ENCODE measurements around the gene FHOD3.

Gene FHOD3

GRCh38 chr18:36308711-36309435 lies 11.4 kb downstream of the FHOD3 start:
- CTCF ChIA-PET = interaction anchor here (0.6 to 1.4 kb wide), 4 partner anchors 12 to 102 kb away, joined by 3 to 5 read pairs (median 4); partner anchors contain the start of gene FHOD3
- no peak overlapping the region for H3K27ac ChIP-seq (ENCODE audit: extremely low read depth, low read depth, low read length)
- no peaks in the 10 kb centered on the region for H3K4me1 ChIP-seq (ENCODE audit: control insufficient read depth, insufficient read depth, low read length)
- POLR2A ChIA-PET = interaction anchor here (1.7 kb wide), 1 partner anchor 11 kb away, joined by 11 read pairs; the partner anchor contains the start of gene FHOD3
- TF ChIP-seq HOXC10 (CRISPR knock-in tag; IDR thresholded peaks at IDR 0.05) = no peak
- TF ChIP-seq ZNF449 (tag by site-specific recombination; IDR thresholded peaks at IDR 0.05) = no peak
- TF ChIP-seq ZNF580 (tag by site-specific recombination; IDR thresholded peaks at IDR 0.05) = no peak
- TF ChIP-seq, protein P1, sequence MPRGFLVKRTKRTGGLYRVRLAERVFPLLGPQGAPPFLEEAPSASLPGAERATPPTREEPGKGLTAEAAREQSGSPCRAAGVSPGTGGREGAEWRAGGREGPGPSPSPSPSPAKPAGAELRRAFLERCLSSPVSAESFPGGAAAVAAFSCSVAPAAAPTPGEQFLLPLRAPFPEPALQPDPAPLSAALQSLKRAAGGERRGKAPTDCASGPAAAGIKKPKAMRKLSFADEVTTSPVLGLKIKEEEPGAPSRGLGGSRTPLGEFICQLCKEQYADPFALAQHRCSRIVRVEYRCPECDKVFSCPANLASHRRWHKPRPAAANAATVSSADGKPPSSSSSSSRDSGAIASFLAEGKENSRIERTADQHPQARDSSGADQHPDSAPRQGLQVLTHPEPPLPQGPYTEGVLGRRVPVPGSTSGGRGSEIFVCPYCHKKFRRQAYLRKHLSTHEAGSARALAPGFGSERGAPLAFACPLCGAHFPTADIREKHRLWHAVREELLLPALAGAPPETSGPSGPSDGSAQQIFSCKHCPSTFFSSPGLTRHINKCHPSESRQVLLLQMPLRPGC (tag by site-specific recombination; IDR thresholded peaks at IDR 0.05) = no peak
- no peak for TF ChIP-seq ZNF146 (tag by site-specific recombination; IDR thresholded peaks at IDR 0.05)
- TF ChIP-seq, protein P2, sequence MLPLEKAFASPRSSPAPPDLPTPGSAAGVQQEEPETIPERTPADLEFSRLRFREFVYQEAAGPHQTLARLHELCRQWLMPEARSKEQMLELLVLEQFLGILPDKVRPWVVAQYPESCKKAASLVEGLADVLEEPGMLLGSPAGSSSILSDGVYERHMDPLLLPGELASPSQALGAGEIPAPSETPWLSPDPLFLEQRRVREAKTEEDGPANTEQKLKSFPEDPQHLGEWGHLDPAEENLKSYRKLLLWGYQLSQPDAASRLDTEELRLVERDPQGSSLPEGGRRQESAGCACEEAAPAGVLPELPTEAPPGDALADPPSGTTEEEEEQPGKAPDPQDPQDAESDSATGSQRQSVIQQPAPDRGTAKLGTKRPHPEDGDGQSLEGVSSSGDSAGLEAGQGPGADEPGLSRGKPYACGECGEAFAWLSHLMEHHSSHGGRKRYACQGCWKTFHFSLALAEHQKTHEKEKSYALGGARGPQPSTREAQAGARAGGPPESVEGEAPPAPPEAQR (tag by site-specific recombination; IDR thresholded peaks at IDR 0.05) = no peak
- TF ChIP-seq, protein P3, sequence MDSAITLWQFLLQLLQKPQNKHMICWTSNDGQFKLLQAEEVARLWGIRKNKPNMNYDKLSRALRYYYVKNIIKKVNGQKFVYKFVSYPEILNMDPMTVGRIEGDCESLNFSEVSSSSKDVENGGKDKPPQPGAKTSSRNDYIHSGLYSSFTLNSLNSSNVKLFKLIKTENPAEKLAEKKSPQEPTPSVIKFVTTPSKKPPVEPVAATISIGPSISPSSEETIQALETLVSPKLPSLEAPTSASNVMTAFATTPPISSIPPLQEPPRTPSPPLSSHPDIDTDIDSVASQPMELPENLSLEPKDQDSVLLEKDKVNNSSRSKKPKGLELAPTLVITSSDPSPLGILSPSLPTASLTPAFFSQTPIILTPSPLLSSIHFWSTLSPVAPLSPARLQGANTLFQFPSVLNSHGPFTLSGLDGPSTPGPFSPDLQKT (IDR thresholded peaks at IDR 0.05; ENCODE audit: borderline replicate concordance, low read depth, low read length) = no peak
- no peak for TF ChIP-seq ZNF354C (tag by site-specific recombination; IDR thresholded peaks at IDR 0.05; ENCODE audit: borderline replicate concordance, low read depth)
- TF ChIP-seq ZNF621 (tag by site-specific recombination; IDR thresholded peaks at IDR 0.05) = no peak
- TF ChIP-seq ZNF211 (tag by site-specific recombination; IDR thresholded peaks at IDR 0.05; ENCODE audit: low read depth) = no peak
- TF ChIP-seq ZNF174 (tag by site-specific recombination; IDR thresholded peaks at IDR 0.05) = no peak
- TF ChIP-seq ZNF169 (tag by site-specific recombination; IDR thresholded peaks at IDR 0.05) = no peak
- no peaks in the 10 kb centered on the region for H3K36me3 ChIP-seq (ENCODE audit: control insufficient read depth in 2 of 2, insufficient read depth in 1 of 2, low read length in 2 of 2)
- H3K9me3 ChIP-seq (ENCODE audit: control insufficient read depth, insufficient read depth, low read depth, low read length) = no peaks in the 10 kb centered on the region
- no peak overlapping the region for H3K4me3 ChIP-seq (ENCODE audit: low read depth, low read length)

DNA sequence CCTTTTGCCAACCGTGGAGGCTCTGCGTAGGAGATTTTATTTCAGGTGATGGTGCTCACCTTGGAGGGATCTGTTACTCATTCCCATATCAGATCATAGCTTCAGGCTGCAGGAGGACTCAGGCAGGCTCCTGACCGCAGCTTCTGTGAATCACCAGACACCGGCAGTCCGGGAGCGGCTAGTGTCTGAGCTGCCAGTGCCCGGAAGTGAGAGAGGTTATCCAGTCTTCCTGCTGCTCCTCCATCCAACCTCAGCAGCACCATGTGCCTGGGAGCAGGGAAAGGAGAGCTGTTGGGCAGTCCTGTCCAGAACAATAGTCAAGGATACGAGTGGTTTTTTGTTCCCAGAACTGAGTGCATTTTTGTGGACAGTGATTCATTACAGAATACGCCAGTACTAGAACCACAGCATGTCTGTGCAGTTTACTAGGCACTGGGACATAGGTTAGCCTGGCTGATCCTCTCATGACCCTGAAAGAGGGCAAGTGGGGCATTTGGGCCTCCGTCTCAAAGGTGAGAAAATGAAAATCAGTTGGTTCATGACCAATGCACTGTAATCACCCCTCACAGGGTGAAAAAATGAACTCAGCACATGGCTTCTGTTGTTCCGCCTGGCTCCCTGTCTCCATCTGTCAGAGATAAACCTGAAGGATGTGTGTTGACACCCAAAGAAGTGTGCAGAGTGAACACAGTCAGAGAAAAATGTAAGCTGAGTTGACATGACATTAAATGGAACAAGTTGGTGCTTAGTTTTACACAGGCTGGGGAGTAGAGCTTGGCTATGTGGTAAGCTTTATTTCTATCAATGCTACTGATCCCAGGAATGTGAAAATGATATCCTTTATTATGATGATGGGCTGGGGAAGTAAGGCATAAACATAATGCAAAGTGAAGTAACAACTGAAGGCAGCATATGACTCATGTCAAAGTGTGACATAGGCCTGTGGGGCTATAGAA lies 12.2 kb downstream of the FHOD3 start:
- H3K4me1 ChIP-seq (ENCODE audit: control insufficient read depth, insufficient read depth, low read length) = no peaks in the 10 kb centered on the region
- no peak overlapping the region for H3K27ac ChIP-seq (ENCODE audit: extremely low read depth, low read depth, low read length)
- no peaks in the 10 kb centered on the region for H3K9me3 ChIP-seq (ENCODE audit: control insufficient read depth, insufficient read depth, low read depth, low read length)
- TF ChIP-seq, protein P4, sequence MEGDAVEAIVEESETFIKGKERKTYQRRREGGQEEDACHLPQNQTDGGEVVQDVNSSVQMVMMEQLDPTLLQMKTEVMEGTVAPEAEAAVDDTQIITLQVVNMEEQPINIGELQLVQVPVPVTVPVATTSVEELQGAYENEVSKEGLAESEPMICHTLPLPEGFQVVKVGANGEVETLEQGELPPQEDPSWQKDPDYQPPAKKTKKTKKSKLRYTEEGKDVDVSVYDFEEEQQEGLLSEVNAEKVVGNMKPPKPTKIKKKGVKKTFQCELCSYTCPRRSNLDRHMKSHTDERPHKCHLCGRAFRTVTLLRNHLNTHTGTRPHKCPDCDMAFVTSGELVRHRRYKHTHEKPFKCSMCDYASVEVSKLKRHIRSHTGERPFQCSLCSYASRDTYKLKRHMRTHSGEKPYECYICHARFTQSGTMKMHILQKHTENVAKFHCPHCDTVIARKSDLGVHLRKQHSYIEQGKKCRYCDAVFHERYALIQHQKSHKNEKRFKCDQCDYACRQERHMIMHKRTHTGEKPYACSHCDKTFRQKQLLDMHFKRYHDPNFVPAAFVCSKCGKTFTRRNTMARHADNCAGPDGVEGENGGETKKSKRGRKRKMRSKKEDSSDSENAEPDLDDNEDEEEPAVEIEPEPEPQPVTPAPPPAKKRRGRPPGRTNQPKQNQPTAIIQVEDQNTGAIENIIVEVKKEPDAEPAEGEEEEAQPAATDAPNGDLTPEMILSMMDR (tag by site-specific recombination; IDR thresholded peaks at IDR 0.05) = no peak
- TF ChIP-seq HOXA7 (CRISPR knock-in tag; IDR thresholded peaks at IDR 0.05; ENCODE audit: borderline replicate concordance) (0 out of 2 replicates have a peak, but pooled peaks have one; percentile 42), TRIM28 (IDR thresholded peaks at IDR 0.05; ENCODE audit: borderline replicate concordance, low read length) (0 out of 2 replicates have a peak, but pooled peaks have one; percentile 40), SP7 (tag by site-specific recombination; IDR thresholded peaks at IDR 0.05) (no peak), ZNF677 (tag by site-specific recombination; IDR thresholded peaks at IDR 0.05) (no peak)
- ChIA-PET POLR2A (interaction anchor here (0.7 to 1.7 kb wide), 2 partner anchors 12 to 228 kb away, joined by 3 to 11 read pairs; partner anchors contain the start of gene FHOD3), CTCF (interaction anchor here (0.6 to 1.4 kb wide), 3 partner anchors 12 to 25 kb away, joined by 3 to 5 read pairs (median 4); partner anchors contain the start of gene FHOD3)
- H3K36me3 ChIP-seq (ENCODE audit: control insufficient read depth in 2 of 2, insufficient read depth in 1 of 2, low read length in 2 of 2) = no peaks in the 10 kb centered on the region
- H3K4me3 ChIP-seq (ENCODE audit: low read depth, low read length) = no peak overlapping the region
